Neural progenitor cell (in vitro differentiated cells): ENCODE results near the gene ITSN1.

Experiments used
- CTCF ChIP-seq: fragments of 200-600 bp; sonication (generic); IDR thresholded peaks from 2 replicates; pipeline ENCODE4 v1.5.1; 2017; ENCODE audit warnings: antibody characterized with exemption, mild to moderate bottlenecking
- EZH2 ChIP-seq: fragments of 200-600 bp; sonication (generic); IDR thresholded peaks from 2 replicates; pipeline ENCODE4 v1.6.1; 2017; ENCODE audit warnings: antibody characterized with exemption, mild to moderate bottlenecking, moderate library complexity
- EZH2phosphoT487 ChIP-seq: fragments of 200-600 bp; sonication (generic); IDR thresholded peaks from 2 replicates; pipeline ENCODE4 v1.6.1; 2017; ENCODE audit warnings: antibody characterized with exemption

GRCh38 chr21:33896691-33897090, 254.4 kb downstream of the ITSN1 start:
- TF ChIP-seq CTCF: no peak
- TF ChIP-seq EZH2: no peak
- no peak for TF ChIP-seq EZH2phosphoT487
